DND-41 (cell line): ENCODE data around the gene SLC39A11.

Source experiments
- CTCF ChIP-seq: IDR thresholded peaks from 2 replicates; pipeline ENCODE4 v1.5.1; 2012; ENCODE audit warnings: borderline replicate concordance, low read length, moderate library complexity, mild to moderate bottlenecking; ENCODE audit not compliant: poor library complexity, severe bottlenecking; ENCODE audit errors: extremely low read depth
- EZH2 ChIP-seq: IDR thresholded peaks from 3 replicates; pipeline ENCODE4 v1.6.1; 2012; ENCODE audit warnings: borderline replicate concordance, low read depth, mild to moderate bottlenecking, moderate library complexity, low read length, inconsistent platforms; ENCODE audit not compliant: severe bottlenecking

GRCh38 chr17:73005360-73005759 is 87.1 kb downstream of the SLC39A11 start:
- TF ChIP-seq CTCF (no peak), EZH2 (no peak)
